ENCODE data around the gene BLID. TPM values are rescaled to one million over a fixed set of nuclear protein-coding genes. Genes with fewer than 3 reads are reported as not detected.

Gene BLID
- total and polyA plus RNA-seq, 10 of the 15 experiments (the other 5 are each of a cell fraction or from before 2014, with no cell fraction given): not detected

- TF ChIP-seq MAX (IDR thresholded peaks at IDR 0.05; ENCODE audit: low read depth, low read length): no peak
- TF ChIP-seq NR2F1 (conservative IDR thresholded peaks at IDR 0.05): no peak
- no peak for TF ChIP-seq BHLHE40 (IDR thresholded peaks at IDR 0.05; ENCODE audit: borderline replicate concordance in 1 of 2, low read depth in 2 of 2, low read length in 1 of 2)
- TF ChIP-seq TARDBP (IDR thresholded peaks at IDR 0.05; ENCODE audit: borderline replicate concordance): no peak
- TF ChIP-seq EGR1 (IDR thresholded peaks at IDR 0.05; ENCODE audit: borderline replicate concordance in 1 of 2, low read depth in 2 of 2, low read length in 2 of 2): no peak
- TF ChIP-seq E4F1 (IDR thresholded peaks at IDR 0.05; ENCODE audit: borderline replicate concordance, partially characterized antibody): no peak
- no peak for TF ChIP-seq ZSCAN29 (IDR thresholded peaks at IDR 0.05)
Observed at GRCh38 chr11:122082205-122082604, 33.8 kb downstream of the BLID start (continued).

- no peaks in the 10 kb centered on the region for H3K27me3 ChIP-seq (replicated peaks in 1 of 2; ENCODE audit: control insufficient read depth in 2 of 2, insufficient read depth in 2 of 2, low read length in 1 of 2)
- in situ Hi-C loops (cut with MboI): no loop called here
- no peak overlapping the region for H3K27ac ChIP-seq (ENCODE audit: control insufficient read depth, insufficient read depth)
- no TSS peak for BruUV-seq (replicated peaks)
- H3K9ac ChIP-seq (ENCODE audit: control insufficient read depth, insufficient read depth, low read length): no peak overlapping the region
- ChIA-PET SMC1A (ENCODE audit: uncharacterized antibody, unreplicated experiment) (no interaction called here), CTCF (no interaction called here), POLR2A (no interaction called here), RAD21 (ENCODE audit: unreplicated experiment) (no interaction called here)
- TF ChIP-seq YY1 (IDR thresholded peaks at IDR 0.05; ENCODE audit: low read depth, low read length) (no peak), POLR2AphosphoS2 (IDR thresholded peaks at IDR 0.05; ENCODE audit: low read depth, low read length) (no peak), ZSCAN29 (IDR thresholded peaks at IDR 0.05) (no peak), IRF4 (IDR thresholded peaks at IDR 0.05; ENCODE audit: low read depth, low read length) (no peak), ZNF24 (IDR thresholded peaks at IDR 0.05) (no peak), POLR2AphosphoS5 (IDR thresholded peaks at IDR 0.05; ENCODE audit: low read length) (no peak), ASH2L (IDR thresholded peaks at IDR 0.05; ENCODE audit: borderline replicate concordance, low read depth) (no peak), CBFB (IDR thresholded peaks at IDR 0.05; ENCODE audit: low read depth) (no peak)
- no peak overlapping the region for H3K4me3 ChIP-seq
- ATAC-seq: no peak
- intact Hi-C loops (cut with micrococcal nuclease; ENCODE audit: unreplicated experiment): no loop called here
- no peaks in the 10 kb centered on the region for H4K20me1 ChIP-seq (ENCODE audit: control insufficient read depth, insufficient read depth)
- no peak overlapping the region for H2AFZ ChIP-seq (ENCODE audit: control insufficient read depth, low read depth, low read length)
- no peaks in the 10 kb centered on the region for H3K9me3 ChIP-seq (replicated peaks; ENCODE audit: control insufficient read depth, insufficient read depth, low read length)
- no peak for DNase-seq (ENCODE audit: low read depth, low spot score)
- H3K79me2 ChIP-seq (ENCODE audit: control insufficient read depth, insufficient read depth, low read length): no peaks in the 10 kb centered on the region
- no peak overlapping the region for H3K4me2 ChIP-seq (ENCODE audit: control insufficient read depth, insufficient read depth)
- H3K4me1 ChIP-seq (ENCODE audit: control insufficient read depth, insufficient read depth, low read length): no peaks in the 10 kb centered on the region
- no peak for FAIRE-seq
- no peaks in the 10 kb centered on the region for H3K36me3 ChIP-seq (ENCODE audit: control insufficient read depth in 2 of 2, insufficient read depth in 2 of 2, low read length in 1 of 2)
Observed at GRCh38 chr11:122081073-122081472, 34.9 kb downstream of the BLID start.
